HG02588 (cell line): ENCODE results near the gene LMCD1.
A peak's percentile ranks its signal among the peaks of the same experiment; 100 is the strongest.

Source experiments
- ATAC-seq: cut with Tn5 transposase; IDR thresholded peaks from one replicate; pipeline ENCODE4 v1.9.1; 2021; ENCODE audit warnings: mild to moderate bottlenecking, moderate library complexity; ENCODE audit not compliant: unreplicated experiment

LMCD1 gene, protein sequence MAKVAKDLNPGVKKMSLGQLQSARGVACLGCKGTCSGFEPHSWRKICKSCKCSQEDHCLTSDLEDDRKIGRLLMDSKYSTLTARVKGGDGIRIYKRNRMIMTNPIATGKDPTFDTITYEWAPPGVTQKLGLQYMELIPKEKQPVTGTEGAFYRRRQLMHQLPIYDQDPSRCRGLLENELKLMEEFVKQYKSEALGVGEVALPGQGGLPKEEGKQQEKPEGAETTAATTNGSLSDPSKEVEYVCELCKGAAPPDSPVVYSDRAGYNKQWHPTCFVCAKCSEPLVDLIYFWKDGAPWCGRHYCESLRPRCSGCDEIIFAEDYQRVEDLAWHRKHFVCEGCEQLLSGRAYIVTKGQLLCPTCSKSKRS

DNA sequence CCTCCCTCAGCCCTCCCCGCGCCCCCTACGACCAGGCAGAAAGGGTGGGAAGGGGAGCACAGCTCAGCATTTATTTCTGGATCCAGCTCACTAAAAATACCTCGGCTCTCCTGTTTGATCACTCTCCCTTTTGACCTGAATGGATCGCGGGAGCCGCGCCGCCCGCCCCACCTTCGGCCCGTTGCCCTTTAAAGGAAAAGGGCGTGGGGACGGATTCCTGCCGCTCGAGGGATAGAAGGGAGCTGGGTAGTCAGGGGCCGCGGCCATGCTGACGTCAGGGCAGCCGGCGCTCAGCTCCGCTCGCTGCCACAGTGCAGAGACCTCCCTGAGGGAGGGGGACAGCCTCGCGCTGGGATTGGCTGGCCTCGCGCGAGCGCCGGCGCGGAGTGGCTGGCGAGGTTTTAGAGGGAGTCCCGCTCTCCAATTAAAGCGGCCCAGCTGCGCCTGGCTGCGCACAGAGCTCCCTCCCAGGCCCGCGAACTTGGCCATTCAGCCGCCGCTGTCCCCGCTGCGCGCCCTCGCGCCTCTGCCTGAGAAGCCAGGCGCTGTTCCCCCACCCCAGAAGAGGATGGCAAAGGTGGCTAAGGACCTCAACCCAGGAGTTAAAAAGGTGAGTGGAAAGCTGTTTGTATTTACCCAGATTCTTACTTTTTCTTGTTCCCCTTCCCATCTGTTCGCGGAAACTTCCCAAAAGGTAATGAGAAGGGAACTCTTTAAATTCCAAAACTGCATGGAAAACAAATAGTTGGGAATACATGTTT is at the start of gene LMCD1:
LMCD1 (plus strand) TSS at position 453 of the 761 bp plus-strand sequence; CDS start at position 569, 116 bp downstream.
- peak; percentile 97 for ATAC-seq

DNA sequence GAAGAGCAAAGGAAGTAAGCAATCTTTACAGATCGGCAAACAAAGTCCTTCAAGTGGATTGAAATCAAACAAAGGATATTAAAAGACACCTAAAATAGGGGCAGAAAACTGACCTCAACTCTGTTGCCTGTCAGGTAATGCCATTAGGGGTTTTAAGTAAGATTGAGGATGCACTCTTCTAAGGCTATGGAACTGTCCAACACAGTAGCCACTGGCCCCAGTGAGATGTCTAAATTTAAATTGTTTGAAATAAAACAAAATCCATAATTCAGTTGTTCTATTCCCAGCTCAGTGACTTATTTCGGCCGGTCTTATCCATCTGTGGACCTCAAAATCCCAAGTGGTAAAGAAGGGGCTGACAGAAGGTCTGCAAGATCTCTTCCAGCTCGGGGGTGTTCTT is 49.5 kb upstream of the LMCD1 start:
- ATAC-seq = no peak

DNA sequence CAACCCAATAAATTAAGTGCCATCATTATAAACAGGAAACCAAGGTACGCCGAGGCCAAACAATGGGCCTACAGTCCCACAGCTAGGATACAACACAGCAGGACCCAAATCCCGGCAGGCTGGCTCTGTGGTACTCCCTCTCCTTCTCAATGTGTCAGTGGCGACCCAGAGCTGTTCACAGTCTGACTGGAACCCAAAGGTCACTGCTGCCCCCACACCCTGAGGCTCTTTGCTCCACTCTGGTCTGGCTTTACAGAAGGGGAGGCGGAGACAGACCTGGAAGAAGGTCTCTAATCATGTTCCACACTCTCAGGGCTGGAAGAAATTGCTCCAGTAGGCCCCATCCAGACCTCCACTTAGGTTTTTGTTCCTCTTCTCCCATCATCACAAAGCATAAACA is 48.5 kb upstream of the LMCD1 start:
- ATAC-seq = no peak

DNA sequence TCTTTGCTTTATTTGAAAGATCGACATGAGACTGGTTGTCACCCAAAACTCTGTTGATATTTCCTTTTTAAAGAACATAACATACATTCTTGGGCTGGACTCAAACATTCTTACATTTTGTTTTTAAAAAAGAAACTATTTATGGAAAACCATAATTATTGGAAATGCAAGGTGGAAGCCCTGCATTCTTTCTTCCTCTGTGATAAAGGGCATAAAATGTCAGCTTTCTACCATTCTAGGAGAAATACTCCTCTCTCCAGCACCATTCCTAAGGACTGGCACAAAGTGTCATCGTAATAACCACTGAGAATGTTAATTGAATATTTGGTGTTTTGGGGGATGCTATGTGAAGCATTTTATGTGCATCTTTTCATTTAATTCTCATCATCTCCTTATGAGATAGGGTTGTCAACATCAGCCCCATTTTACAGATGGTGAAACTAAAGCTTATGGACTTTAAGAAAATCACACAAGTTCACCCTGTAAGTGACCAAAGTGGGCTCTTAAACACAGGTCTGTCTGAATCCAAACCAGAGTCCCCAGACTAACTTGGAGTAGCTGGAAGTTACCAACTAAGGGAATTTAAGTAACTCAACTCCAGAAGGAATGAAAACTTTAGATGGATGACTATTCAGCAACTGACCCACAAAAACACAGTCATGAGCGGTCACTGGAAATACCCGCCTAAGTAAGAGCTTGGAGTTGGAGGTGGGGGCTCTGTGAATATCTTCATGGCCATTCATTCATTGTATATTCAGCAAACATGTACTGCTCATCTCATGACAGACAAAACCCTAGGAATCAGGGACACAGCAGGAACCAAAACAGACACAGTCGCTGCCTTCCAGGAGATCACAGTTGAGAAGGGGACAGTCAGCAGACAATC is 45.9 kb upstream of the LMCD1 start:
- no peak for ATAC-seq

DNA sequence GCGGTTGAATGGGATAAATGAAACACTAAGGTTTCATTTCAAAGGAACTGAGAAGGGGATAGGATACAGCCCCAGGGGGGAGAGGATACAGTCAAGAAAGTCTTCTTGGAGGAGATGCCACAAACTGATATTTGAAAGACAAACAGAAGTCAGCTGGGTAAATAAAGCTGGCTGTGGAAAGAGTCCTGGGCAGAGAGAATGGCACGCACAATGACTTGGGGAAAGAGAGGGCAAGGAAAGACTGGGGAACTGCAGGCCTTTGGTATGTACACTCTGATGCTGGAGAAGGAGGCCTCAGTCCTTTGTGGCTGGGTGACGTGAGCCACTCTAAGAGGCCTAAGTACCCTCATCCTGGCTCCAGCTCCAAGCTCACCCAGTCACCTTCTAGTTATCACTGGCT is 45.2 kb upstream of the LMCD1 start:
- ATAC-seq = no peak

DNA sequence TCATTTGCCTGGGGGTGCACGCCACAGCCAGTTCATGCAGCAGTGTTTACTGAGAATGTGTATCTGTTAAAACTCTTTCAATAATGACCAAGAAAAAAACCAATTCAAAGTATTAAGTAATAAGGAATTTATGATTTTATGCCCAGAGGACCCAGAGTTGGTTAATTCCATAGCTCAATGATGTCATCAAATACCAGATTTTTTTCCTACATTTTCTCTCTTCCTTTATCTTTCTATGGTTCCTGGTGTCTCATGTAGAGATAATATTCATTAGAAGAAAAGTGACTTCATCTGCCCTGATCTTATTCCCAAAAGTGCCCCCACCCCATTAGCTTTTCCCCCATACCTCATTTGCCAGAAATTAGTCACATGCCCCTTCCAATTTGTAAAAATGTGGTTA is 44.6 kb upstream of the LMCD1 start:
- ATAC-seq = no peak

DNA sequence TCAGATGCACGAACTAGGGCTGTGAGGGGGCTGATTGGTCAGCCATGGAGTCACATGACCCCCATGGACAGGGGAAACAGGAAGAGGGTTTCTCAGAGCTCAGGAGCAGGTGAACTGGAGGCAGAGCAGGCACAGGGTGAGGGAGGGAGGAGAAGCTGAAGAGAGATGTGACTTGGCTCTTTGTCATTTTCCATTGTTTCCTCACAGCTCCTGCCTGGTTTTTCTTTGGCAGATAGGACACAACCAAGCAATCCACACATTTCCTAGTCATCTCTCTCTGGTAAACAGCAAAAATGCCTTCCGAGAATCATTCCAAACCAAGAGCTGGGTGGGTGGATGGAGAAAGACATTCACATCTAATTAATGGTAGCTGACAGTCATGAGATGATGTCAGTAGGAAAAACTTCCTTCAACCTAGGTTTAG is 43.4 kb upstream of the LMCD1 start:
- ATAC-seq = no peak

DNA sequence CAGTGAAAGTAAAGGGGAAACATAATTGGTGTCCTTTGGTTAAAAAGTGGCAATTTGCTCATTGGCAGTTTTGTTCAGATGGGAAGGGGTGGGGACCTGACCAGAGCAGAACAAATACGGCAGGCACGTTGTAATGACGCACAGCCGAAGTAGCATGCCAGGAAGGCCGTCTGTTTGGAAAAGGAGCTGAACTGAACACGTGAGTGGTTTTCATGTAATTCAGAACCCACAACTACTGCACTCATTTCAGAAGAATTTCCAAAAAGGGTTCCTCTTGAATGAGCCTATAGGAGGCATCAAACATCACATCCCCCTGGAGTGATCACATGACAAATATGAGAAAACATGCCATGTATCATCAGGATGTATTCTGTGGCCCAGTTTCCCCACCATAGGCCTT is 42.9 kb upstream of the LMCD1 start:
- no peak for ATAC-seq

DNA sequence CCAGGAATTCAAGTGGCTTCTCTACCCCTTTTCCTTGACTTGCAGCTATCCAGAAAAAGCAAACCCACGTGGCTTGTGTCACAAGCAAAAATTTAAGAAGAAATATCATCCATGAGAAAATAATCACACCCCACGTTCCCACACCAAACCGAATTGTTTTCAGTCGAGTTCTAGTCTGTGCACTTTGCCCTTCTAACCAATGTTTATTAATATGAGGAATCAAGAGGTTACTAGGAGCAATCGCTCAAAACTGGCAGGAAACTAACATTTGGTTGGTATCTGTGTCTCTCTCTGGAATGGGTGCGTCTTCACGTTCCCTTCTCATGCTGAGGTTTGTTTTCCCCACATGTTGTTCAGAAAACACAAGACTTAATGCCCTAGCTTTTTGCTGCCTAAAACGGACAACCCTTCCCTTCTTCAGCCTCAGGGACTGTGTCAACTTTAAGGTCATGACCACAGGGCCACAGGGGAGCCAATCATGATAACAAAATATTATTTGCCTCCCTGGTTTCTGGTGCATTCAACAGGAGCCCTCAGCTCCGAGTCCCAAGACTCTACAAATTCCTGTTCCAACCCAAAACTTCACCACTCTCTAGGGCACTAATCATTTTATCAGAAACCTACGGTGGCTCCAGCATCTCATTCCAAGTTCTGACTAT is 41.4 kb upstream of the LMCD1 start:
- ATAC-seq = no peak

DNA sequence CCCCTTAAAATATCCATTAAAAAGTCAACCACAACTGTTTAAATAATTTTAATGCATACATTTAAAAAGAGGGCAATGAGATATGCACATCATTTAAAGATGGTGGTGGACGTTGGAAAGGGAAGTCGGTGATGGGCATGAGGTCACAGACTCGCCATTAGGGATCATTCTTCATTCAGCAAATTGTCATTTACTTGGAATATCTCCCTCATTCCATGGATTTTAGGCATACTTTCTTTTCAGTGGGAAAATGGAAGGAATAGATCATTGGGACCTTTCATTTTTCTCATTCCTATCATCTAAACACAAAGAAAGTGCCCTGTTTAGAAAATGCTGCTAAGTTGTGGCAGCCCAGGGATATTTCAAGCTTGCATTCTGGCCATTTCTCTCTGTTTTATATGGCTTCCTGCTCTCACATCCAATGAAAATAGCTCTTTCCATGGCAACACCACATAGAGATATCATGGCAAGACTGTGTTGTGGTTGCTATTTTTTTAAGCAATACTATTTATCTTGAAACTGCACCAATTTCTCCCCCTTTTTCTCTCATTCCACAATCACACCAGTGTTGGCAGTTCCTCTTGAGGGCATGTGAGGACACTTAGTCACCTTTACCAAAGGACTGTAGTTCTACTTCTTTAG is 40.7 kb upstream of the LMCD1 start:
- ATAC-seq = no peak

DNA sequence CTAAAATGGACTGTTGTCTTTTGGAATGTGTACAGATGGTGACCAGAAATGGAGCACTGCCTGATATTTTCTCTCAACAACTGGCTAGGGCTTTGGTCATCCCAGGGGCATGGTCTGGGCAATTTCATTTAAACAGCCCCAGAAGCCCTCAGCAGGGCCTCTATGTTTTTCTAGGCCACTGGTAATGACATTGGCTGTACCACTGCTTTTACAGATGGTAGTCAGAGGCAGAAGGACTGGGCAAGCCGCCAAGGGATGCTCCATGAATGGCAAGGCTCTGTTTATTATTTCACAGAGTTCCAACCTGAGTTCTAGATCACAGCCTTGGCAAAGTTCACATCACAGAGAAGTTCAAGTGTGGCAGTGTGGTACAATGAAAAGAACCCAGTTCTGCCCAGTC is 37.0 kb upstream of the LMCD1 start:
- ATAC-seq = no peak

DNA sequence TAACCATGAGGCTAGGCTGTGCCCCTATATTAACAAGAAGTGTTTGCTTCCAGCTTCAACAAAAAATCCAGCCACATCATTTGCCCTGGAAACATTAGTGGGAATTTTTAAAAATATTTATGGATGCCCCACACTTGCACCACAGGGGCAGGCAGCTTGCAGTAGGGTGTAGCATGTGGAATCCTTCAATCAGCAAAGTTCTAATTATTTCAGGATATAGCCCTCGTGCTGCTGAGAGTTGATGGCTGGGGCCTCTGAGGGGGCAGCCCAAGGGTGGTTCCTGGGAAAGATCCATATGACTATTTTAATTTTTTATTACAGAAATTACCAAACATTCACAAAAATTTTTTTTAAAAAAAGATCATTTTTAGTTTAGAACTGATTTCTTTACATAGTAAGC is 35.1 kb upstream of the LMCD1 start:
- no peak for ATAC-seq

DNA sequence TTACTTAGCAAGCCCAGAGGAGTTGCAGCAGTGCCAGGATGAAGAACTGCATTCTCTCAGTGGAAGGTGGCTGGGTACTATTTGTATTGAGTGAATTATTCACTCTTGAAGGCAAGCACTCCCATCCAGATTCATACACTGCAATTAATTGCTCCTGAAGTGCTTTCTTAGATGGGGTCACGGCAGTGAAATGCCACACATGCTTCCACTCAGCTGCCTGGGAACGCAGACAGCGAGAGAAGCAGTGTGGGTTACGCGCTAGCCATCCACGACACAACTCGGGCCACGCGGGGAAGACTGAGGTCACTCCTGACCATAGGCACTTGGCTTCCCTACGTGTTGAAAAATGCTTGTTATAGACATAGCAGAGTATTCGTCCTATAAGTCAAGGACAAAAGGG is 30.8 kb upstream of the LMCD1 start:
- no peak for ATAC-seq

DNA sequence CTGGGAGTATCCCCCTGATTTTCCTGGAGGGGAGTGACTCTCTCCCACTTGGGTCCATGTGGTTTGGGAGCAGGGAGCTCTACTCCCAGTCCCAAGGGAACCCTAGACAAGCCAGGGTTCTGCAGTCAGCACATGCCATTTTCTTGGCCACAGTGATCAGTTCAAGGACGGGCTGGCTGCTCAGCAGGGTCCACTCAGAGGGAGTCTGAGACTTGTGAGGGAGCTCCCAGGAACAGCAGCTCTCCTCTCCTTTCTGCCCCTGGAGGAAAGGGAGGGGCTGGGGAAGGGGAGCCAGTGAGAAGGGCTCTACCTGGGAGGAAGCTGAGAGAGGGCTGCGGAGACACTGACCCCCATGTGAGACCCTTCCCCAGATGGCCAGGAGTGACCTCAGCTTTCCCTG is 29.1 kb upstream of the LMCD1 start:
- no peak for ATAC-seq

DNA sequence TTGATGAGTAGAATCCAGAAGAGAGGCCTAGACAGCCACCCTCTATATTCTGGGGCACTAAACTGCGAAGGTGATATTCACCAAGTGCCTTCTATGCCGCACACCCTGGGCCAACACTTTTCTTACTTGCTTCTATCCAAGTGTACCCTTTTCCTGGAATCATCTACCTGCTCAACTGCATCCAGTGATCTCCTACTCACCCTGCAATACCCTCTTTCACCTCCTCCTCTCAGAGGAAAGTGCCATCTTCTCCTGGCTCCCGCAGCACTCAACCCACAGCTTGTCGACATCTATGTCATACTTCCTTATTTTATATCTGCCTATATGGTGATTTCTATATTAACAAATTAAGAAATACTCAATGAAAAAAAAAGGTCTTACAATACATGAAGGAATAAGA is 28.6 kb upstream of the LMCD1 start:
- no peak for ATAC-seq

DNA sequence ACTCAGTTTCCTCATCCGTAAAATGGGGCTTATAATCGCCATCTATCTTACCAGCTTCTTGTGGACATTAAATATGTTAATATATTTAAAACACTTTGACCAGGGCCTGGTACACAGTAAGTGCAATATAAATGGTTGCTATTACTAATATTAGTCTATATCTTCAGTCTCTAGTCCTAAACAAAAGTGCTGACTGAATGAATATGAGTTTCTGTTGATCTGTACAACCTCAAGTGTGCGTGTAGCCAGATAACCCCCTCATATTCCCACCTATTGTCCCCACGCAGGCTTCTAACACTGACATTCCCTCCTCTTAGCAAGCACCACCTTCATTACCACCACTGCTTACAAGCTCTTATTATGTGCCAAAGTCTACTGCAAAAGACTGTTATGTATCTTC is 27.6 kb upstream of the LMCD1 start:
- ATAC-seq = no peak

DNA sequence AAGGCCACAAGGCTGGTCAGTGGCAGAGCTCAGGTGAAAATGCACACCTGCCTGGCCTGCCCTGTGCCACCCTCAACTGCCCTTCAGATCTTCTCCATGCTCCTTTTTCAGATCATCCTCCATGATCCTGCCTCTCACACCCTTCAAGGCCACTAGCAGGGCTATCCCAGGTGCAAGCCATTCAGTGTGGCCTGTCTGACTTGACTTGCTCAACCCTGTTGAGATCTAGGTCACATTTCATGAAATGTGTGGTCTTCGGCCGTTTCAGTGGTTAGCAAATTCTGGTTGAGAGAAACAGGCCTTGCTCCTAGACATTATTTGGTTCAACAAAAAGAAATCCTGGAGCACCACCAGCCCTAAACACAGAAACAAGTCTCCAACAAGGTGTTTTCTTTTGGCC is 26.6 kb upstream of the LMCD1 start:
- ATAC-seq = no peak

DNA sequence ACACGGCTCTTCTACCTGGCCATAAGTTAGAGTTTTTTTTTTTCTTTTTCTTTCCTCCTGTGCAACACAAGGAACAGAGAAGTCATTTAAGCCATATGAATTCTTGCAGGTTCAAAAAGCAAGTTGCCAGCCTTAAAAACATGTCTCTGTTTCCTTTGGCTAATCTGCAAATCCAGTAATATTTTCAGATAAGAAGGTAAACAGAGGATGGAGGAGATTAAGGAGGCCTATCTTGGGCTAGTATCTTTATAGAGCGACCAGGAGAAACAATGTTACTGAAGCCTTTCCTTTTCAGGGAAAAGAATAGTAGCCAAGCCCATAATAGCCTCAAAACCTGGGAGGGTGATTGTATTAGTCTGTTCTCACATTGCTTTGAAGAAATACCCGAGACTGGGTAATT is 20.9 kb upstream of the LMCD1 start:
- ATAC-seq = no peak

DNA sequence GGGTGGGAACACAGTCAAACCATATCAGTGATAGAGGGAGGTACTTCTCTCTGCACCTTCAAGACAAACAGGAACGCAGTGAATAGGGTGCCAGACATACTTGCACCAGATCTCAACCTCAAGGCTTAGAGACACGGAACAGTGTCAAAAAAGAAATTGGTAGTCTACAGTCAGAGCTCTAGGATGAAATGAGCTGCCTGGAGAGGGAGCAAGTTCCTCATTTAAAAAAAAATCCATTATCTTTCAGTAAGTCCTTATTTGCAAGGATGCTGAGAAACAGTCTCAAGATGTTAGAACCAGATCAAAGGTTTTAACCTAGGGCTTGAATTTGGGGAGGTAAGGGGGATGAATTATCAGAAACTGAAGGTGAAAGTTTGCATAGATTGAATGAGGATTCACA is 20.2 kb upstream of the LMCD1 start:
- ATAC-seq = no peak

DNA sequence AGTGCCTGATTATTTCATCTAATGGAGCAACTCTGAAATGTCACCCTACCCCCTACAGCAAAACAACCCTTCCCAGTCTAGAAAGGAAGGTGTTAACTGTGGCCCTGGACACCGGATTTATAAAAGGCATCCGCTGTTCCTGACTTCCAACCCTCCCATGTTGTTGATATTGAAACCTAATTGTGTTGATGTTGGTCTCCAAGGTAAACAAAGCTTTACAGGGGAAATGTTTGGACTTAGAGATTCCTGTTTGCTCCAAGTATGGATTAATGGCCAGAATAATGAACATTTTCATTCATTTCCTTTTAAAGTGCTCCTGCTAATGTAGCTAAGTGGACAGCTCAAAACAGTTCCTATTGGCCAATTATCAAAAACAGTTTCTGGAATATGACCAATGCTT is 19.4 kb upstream of the LMCD1 start:
- no peak for ATAC-seq
